ENCODE results near the gene RAB29.

RAB29 gene

DNA sequence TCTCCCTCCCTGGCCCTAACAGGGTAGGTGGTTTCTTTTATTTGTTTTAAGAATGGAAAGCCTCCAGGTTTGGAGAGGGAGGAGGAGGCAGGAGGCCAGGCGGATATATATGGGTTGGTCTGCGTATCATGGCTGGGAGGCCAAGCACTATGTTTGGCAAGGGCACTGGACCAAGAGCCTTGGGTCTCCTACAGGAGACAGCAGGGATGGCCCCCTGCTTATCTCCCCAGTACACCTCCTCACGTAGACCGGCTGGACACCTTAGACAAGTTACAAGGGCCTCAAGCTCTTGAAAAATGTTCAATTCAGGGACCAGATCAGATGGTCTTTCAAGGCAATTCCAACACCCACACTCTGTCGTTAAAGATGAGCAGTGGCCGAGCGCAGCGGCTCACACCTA, 26.8 kb upstream of the RAB29 start:
- Histone ChIP-seq H3K4me3 (ENCODE audit: low read depth in 1 of 2, low read length in 1 of 2) (no peak overlapping the region), H3K9me3 (no peaks in the 10 kb centered on the region), H3K27me3 (peaks cover 50% of the 10 kb centered on the region), H3K27ac (no peak overlapping the region), H3K36me3 (no peaks in the 10 kb centered on the region), H3K4me1 (ENCODE audit: control insufficient read depth in 1 of 2, insufficient read depth in 1 of 2, low read depth in 1 of 2, low read length in 1 of 2) (no peaks in the 10 kb centered on the region)
- TF ChIP-seq, protein P1, sequence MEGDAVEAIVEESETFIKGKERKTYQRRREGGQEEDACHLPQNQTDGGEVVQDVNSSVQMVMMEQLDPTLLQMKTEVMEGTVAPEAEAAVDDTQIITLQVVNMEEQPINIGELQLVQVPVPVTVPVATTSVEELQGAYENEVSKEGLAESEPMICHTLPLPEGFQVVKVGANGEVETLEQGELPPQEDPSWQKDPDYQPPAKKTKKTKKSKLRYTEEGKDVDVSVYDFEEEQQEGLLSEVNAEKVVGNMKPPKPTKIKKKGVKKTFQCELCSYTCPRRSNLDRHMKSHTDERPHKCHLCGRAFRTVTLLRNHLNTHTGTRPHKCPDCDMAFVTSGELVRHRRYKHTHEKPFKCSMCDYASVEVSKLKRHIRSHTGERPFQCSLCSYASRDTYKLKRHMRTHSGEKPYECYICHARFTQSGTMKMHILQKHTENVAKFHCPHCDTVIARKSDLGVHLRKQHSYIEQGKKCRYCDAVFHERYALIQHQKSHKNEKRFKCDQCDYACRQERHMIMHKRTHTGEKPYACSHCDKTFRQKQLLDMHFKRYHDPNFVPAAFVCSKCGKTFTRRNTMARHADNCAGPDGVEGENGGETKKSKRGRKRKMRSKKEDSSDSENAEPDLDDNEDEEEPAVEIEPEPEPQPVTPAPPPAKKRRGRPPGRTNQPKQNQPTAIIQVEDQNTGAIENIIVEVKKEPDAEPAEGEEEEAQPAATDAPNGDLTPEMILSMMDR (IDR thresholded peaks at IDR 0.05) = no peak

DNA sequence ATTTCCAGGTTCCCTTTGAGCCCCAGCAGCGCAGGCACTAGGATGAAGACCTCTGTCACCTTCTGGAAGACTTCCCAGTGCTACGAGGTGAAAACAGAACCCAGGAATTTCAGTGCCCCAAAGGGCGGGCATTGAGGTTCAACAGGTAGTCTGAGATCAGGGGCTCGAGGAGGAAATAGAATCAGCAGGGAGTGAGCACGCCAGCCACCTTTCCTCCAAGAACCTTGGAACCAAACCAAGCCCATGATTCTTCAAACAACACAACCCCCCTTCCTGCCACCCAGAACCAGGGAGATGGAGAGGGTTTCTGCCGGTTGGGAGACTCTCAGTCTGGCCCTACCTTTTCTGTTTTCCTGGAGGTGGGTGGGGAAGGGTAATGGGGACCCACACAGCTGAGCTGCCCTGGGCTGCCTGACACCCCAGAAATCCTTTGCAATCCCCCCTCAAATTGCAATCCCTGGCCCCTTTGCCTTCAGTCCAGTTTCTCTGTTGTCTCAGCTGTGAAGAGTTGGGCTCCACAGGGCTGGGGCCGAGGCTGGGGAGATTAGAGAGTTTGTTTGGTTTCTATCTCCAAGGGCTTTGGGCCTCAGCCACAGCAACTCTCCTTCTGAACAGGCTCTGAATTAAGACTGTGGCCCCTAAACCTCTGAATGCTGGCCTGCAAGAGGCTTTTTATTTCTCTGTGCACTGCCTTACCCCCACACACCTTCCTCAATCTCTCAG, 25.9 kb upstream of the RAB29 start:
- Histone ChIP-seq H3K27ac (no peak overlapping the region), H3K36me3 (no peaks in the 10 kb centered on the region), H3K4me3 (ENCODE audit: low read depth in 1 of 2, low read length in 1 of 2) (no peak overlapping the region), H3K9me3 (no peaks in the 10 kb centered on the region), H3K4me1 (ENCODE audit: control insufficient read depth in 1 of 2, insufficient read depth in 1 of 2, low read depth in 1 of 2, low read length in 1 of 2) (no peaks in the 10 kb centered on the region), H3K27me3 (peaks cover 58% of the 10 kb centered on the region)
- TF ChIP-seq, protein P1 (IDR thresholded peaks at IDR 0.05) = no peak

DNA sequence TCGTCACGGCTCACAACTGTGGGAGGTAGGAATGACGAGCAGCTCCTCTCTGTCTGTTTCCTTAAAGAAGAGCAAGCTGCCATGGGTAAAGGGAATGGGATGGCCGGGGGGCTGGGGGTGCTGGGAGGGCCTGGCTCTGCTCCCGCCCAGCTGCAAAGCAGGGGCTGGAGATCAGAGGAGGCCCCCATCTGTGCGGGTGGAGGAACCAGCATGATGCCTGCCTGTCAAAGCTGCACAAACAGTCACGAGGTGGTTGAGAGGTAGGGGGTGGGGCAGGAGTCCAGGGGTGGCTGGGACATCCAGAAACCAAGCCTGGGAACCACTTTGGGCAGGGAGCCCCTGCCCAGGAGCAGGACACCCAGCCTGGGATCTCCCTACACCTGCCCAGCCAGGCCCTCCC, 25.1 kb upstream of the RAB29 start:
- Histone ChIP-seq H3K4me3 (ENCODE audit: low read depth in 1 of 2, low read length in 1 of 2) (no peak overlapping the region), H3K9me3 (no peaks in the 10 kb centered on the region), H3K27ac (no peak overlapping the region), H3K36me3 (no peaks in the 10 kb centered on the region), H3K27me3 (peaks cover 58% of the 10 kb centered on the region), H3K4me1 (ENCODE audit: control insufficient read depth in 1 of 2, insufficient read depth in 1 of 2, low read depth in 1 of 2, low read length in 1 of 2) (no peaks in the 10 kb centered on the region)
- TF ChIP-seq, protein P1 (IDR thresholded peaks at IDR 0.05) = no peak

DNA sequence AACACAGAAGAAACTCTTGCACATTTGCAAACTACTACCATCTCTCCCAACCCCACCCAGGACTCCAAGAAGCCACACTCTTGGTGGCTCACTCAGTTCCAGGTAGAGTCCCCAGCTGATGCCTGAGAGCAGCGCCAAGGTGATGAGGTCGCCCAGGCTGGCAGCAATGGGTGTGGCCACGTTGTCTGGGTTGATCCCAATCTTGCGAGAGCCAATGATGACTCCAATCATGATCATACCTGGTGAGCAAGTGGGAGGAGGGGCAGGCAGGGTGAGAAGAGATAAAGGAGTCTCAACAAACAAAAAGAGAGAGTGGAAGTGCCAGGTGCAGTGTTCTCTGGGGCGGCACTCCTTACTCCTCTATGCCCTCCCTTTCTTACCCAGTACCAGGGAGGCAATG, 23.3 kb upstream of the RAB29 start:
- Histone ChIP-seq H3K27ac (no peak overlapping the region), H3K4me1 (ENCODE audit: control insufficient read depth in 1 of 2, insufficient read depth in 1 of 2, low read depth in 1 of 2, low read length in 1 of 2) (no peaks in the 10 kb centered on the region), H3K27me3 (peaks cover 53% of the 10 kb centered on the region), H3K4me3 (ENCODE audit: low read depth in 1 of 2, low read length in 1 of 2) (no peak overlapping the region), H3K9me3 (no peaks in the 10 kb centered on the region), H3K36me3 (no peaks in the 10 kb centered on the region)
- TF ChIP-seq, protein P1 (IDR thresholded peaks at IDR 0.05) = no peak

DNA sequence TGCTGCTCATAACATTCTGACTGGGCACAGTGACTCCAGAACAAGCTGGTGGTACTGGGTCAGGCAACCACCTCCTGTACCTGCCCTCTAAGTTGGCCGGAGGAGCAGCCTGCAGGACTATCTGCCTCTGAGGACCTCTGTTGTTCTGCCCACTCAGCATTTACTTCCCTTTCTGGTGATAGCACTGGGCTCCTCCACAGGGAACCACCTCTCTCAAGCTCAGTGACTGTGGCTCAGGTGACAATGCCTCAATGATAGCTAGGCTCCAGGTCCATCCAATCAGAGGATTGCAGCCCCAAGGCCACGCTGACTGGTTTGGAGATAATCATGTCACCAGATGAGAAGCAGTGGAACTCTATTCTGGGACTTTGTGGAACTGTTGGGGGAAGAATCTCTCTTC, 21.9 kb upstream of the RAB29 start:
- Histone ChIP-seq H3K9me3 (no peaks in the 10 kb centered on the region), H3K4me3 (ENCODE audit: low read depth in 1 of 2, low read length in 1 of 2) (no peak overlapping the region), H3K27me3 (peaks cover 66% of the 10 kb centered on the region), H3K4me1 (ENCODE audit: control insufficient read depth in 1 of 2, insufficient read depth in 1 of 2, low read depth in 1 of 2, low read length in 1 of 2) (no peaks in the 10 kb centered on the region), H3K27ac (no peak overlapping the region), H3K36me3 (no peaks in the 10 kb centered on the region)
- TF ChIP-seq, protein P1 (IDR thresholded peaks at IDR 0.05) = no peak

All from neutrophil (primary cell).